GM21723 (cell line): ENCODE results near the gene IL13.

Source experiments
- ATAC-seq: cut with Tn5 transposase; IDR thresholded peaks from one replicate; pipeline ENCODE4 v1.9.1; 2021; ENCODE audit warnings: mild to moderate bottlenecking, moderate library complexity; ENCODE audit not compliant: unreplicated experiment

IL13 gene

DNA sequence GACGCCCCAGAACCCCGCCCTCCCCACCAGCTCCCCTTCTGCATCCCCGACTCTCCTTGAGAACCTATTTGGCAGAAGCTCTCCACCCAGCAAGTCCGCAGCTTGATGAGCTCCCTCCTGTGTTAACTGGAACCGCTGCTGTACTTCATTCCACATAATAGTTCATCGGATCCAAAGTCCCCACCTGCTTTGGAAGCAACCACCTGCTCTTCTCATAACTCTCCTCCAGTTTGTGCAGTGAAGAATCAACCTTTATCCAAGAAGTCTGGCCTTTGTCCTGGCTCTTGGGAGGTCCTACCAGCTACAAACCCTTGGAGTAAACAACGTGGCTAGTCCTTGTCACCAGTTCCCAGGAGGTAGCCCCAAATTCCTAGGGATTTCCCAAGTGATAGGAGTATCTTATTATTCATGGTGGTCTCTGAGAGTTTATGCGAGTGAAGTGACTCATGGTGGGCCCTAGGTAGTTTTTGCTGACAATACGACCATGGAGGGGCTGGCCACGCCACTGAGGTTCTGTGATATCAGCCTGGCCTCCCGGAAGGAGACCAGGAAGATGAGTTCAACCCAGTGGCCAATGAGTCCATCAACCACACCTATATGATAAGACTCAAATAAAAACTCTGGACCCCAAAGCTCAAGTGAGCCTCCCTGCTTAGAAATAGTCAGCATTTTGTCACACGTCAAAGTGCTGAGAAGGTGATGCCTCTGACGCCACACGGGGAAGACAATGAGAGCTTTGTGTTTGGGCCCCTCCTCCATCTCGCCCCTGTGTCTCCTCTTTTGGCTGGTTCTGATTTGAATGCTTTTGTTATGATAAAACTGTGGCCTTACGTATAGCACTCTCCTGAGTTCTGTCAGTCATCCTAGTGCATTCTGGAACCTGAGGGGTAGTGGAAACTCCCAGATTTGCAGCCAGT is 12.3 kb downstream of the IL13 start:
- no peak for ATAC-seq

DNA sequence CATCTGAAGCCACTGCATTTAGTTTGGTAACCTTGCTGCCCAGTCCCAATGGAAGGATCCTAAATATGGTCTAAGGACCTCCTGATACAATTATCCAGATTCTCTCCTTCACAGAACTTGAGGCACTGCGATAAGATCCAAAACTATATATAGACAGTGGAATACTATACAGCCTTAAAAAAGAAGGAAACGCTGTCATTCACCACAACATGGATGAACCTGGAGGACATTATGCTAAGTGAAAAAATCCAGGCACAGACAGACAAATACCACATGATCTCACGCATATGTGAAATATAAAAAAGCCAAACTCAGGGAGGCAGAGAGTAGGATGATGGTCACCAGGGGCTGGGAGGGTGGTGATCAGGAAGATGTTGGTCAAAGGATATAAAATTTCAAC is 13.0 kb downstream of the IL13 start:
- ATAC-seq = no peak

DNA sequence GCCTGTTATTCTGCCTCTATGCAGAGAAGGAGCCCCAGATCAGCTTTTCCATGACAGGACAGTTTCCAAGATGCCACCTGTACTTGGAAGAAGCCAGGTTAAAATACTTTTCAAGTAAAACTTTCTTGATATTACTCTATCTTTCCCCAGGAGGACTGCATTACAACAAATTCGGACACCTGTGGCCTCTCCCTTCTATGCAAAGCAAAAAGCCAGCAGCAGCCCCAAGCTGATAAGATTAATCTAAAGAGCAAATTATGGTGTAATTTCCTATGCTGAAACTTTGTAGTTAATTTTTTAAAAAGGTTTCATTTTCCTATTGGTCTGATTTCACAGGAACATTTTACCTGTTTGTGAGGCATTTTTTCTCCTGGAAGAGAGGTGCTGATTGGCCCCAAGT is 15.5 kb downstream of the IL13 start:
- ATAC-seq = no peak

DNA sequence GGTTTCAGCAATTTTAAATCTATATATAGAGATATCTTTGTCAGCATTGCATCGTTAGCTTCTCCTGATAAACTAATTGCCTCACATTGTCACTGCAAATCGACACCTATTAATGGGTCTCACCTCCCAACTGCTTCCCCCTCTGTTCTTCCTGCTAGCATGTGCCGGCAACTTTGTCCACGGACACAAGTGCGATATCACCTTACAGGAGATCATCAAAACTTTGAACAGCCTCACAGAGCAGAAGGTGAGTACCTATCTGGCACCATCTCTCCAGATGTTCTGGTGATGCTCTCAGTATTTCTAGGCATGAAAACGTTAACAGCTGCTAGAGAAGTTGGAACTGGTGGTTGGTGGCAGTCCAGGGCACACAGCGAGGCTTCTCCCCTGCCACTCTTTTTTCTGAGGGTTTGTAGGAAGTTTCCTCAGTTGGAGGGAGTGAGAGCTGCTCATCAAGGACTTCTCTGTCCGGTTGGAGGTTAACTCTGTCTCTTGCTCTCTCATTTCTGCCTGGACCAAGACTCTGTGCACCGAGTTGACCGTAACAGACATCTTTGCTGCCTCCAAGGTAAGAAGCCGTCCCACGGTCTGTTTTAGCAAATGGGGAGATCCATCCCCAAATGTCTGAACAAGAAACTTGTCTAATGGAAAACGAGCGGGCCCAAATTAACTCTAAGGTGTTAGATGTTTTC is 16.1 kb downstream of the IL13 start, which contains the start of gene IL4:
TSS of gene IL4 (plus strand) at position 51 of the 692 bp plus-strand sequence. CDS start at position 113, 62 bp downstream.
- ATAC-seq = no peak

DNA sequence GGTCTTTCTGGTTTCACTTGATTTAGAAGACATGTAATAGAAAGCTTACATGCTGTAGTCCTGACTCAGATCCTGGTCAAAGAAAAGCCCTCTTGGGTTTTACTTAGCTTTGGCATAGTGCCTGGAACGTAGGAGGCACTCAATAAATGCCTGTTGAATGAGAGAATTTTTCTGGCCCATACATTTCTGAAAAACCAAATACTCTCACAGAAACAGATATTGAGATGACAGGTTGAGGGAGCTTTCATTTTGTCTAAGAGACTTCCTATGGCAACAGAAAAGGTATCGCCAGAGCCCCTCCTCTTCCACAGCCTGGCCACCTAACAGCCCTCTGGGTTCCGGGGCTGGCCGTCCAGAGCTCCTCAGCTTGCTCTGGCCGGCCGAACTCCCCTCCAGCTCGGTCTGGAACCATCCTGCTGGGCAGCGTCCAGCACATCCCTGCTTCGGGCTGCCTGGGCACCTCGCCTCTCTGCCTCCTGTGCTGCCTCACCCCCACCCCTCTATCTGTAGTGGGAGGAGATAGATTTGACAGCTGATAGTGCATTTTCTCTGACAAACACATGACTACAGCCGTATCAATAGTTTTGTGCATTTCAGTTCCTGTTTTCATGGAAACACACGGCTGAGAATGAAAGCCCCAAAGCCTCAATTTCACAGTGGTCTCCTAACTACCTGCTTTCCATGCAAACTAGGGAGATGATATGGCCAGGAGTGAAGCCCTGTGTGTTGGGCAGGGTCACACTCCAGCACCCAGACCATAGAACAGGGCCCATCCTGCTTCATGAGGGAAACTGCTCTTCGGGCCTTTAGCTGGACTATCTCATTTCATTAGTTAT is 16.9 kb downstream of the IL13 start:
- peak; percentile 81 for ATAC-seq

DNA sequence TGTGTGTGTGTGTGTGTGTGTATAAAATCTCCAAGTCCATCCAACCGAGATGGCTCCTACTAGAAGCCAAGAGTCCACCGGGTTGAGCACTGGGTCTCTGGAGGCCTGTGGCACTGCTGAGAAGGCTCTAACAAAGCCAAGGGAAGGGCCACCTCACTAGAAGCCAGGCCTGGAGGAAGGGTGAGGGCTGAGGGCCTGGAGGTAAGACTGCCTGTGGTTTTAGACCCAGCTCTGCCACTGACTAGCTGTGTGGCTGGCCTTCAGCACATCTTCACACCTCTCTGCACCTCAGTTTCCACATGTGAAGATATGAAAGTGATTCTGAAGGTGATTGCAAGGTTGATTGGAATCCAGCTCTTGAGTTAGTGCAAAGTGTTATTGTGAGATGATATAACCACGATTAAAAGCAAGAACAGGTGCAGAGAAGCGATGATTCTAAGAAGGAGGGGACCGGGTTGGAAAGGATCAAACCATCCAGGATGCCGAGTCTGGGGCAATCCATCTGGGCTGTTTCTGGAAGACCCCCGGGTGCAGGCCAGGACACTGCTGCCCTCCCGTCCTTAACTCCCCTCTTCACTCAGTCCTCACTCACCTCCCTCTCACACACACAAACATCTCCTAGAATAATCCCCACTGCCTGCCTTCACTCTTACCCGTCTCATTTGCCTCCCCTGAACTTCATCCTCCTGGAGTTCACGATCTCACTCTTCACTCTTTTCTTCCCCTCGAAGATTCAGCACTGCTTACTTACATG is 18.1 kb downstream of the IL13 start:
- ATAC-seq = no peak

DNA sequence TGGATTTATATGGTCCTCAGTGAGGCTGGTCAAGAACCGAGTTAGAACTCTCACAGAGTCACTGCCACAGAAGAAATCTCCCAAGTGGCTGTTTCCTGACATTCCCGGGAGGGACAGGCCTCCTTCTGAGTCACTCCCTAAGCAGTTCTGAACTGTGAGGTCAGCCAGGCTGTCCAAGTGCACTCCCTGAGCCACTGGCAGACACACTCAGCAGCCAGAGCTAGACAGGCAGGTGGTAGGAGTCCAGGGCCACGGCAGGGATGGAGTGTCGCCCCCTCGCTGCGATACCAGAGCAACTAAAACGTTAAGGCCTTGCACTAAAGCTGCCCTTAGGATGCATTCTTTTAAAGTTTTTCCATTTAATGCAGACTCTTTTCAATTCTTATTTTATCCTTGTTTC is 19.2 kb downstream of the IL13 start:
- ATAC-seq = no peak

DNA sequence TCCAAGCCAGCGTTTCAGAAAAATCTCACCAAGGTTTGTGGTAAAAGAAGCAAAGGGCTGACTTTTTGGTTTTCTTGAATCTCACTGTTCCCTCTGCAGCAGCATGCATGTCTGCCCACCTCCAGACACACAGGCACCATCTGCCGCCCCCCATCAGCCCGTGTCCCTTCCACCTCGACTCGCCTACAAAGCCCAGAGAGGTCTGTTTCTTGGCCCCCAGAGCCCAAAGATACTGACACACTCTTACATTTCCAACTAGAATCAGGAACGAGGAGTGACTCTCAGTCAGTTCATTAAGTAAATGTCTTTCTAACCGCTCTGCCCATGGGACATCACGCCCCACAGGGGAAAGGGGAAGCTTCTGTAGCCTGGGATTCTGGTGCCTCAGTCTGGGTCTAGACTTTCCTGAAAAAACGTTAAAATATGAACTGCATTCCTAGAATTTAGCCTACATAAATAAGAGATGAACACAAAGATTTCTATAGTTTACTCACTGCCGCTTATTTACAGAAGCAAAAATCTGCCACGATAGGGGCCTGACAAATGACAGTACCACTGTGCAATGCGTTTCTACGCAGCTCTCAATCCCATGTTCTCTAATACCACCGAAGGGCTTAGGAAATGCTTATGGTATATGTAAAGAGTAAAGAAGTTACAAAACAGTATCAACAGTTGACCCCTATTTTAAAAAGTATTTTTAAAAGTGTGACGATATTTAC is 19.9 kb downstream of the IL13 start:
- ATAC-seq = no peak

DNA sequence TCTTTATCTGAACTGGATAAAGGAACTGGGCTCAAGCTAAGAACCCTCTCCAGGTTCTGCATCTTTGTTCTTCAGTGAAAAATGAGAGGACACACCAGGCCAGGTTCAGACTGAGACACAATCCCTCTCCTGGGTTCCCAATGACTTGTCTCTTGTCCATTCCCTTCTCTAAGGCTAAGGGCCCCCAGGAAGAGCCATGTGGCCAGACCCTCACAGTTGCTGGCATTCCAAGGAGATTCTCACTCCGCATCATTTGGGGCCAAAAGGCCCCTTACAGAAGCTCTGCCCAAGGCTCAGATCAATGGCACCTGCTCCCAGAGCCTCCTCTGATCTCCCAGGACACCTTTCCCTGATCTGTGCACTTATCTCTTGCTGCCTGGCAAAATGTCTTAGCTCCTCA is 20.8 kb downstream of the IL13 start:
- ATAC-seq = no peak

DNA sequence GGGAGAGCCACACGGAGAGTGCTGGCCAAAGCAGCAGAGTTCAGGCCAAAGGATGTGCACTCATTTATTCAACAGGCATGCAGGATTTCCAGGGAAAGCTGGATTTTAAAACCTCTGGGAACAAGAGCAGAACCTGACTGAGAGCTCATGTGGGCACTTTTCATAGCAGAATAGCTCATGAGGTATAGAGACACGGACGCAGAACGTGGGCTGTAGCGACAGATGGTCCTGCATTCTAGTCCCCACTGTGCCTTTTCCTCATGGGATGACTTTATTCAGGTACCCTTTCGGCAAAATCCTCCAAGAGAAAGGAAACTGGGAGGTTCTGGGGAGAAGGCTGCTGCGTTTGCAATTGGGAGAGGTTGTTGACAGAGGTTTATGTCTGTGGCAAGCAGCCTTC is 21.2 kb downstream of the IL13 start:
- ATAC-seq = no peak

DNA sequence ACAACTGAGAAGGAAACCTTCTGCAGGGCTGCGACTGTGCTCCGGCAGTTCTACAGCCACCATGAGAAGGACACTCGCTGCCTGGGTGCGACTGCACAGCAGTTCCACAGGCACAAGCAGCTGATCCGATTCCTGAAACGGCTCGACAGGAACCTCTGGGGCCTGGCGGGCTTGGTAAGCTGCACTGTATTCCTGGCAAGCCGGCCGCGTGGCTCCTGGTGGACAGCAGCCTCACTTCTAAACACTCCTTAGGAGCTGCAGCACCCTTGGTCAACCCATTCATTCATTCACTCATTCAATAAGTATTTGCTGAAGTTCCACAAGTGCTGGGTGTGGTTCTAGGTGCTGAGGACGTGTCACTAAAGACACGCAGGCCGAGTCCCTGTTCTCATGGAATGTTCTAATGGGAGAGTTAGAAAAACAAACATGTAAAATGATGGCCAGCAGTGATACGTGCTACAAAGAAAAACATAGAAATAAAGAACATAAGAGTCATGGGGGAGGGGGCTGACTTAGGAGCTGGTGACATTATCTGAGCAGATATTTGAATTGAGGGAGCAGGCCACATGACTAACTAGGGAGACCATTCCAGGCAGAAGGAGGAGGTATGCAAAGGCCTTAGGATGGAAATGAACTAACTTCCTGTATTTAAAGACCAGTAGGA is 21.9 kb downstream of the IL13 start:
- no peak for ATAC-seq

DNA sequence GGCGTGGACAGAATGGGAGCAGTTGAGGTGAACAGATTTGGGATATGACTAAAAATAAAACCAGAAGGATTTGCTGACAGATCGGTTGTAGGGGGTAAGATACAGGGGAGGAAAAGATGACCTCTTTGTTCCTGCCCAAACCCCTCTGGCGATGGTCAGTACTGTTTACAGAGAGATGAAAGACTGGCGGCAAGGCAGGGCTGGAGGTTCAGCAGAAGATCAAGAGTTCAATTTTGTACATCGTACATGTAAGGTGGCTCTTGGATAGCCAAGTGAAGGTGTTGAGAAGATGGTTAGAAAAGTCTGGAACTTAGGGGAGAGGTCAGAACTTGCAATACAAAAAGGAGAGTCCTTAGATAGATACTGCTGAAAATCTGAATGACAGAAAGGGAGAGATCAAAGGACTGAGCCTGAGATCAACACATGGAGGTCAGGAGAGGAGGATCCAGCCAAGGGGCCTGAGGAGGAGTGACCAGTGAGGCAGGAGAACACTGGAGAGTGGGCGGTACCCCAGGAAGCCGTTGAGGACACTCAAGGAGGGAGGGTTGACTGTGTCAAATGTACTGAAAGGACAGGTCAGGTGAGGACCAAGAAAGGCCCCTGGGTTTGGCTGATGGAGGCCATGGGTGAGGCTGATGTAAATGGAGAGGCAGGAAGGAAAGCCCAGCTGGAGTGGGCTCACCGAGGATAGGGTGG is 23.0 kb downstream of the IL13 start:
- no peak for ATAC-seq

DNA sequence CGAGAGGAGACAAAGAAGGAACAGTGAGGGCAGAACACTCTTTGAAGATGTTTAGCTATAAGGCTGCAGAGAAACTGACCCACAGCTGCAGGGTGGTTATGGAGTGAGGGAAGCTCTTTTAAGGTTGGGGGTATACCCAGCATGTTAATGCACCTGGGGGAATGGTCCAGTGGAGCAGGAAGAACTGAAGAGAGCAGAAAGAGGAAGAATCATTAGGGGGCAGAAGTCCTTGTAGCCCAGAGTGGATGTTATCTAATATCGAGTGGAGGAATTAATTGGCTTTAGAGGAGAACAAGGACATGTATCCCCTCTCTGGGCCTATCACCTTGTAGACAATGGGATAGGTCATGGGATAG is 23.5 kb downstream of the IL13 start:
- ATAC-seq = no peak

DNA sequence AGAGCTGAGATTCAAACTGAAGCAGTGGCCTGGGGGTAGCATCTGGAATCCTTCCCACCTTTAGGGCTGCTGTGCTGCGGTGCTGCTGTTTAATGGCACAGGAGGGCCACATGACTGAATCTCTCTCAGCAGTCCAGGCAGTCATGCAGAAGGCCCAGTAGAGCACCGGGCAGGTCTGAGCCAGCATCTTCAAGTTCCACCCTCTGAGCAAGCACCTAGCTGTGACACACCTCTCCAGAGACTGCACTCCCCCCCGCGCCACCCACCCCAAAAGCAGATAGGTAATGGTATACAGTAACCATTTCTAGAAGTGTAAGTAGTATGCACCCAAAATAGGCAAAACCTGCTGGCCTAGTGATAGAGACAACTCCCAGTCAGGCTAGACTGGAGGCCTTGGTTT is 24.0 kb downstream of the IL13 start:
- ATAC-seq = no peak

DNA sequence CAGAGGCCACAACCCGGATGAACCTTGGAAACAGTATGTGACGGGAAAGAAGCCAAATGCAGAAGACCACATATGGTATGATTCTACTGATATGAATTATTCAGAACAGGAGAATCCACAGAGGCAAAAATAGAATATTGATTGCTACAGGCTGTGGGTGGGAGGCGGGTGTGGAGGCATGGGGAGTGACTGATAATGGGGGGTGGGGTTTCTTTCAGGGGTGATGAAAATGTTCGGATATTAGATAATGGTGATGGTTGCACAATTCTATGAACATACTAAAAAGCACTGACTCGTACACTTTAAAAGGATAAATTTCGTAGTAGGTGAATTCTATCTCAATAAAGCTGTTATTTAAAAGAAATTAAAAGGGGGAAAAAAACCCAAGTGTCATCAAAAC is 26.5 kb downstream of the IL13 start:
- ATAC-seq = no peak

DNA sequence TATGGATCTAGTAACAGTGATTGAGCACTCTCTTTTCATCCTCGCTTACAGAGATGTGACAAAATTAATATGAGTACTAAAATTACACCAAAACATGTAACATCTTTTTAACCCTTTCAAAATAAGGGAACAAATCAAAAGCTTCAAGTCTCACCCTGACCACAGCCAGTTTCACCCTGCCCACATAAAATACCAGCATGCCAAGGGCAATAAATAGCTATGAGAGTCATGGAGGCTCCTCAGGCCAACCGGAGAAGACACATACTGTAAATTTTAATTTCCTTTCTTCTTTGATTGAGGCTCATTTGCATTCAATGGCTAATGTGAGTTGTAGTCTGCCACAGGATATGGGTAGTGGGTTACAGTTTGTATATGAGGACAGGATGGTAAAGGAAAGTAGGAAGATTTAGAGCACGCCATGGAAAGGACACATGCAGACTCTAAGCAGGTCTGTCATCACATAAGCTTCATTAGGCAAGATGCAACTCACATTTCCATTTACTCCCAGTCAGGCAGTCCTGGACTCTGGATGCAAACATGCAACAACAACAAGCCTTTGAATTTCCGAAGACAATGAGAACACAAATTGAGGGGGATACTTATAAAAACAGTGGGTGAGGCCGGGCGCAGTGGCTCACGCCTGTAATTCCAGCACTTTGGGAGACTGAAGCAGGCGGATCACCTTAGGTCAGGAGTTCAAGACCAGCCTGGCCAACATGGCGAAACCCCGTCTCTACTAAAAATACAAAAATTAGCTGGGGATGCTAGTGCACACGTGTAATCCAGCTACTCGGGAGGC is 27.1 kb downstream of the IL13 start:
- no peak for ATAC-seq

DNA sequence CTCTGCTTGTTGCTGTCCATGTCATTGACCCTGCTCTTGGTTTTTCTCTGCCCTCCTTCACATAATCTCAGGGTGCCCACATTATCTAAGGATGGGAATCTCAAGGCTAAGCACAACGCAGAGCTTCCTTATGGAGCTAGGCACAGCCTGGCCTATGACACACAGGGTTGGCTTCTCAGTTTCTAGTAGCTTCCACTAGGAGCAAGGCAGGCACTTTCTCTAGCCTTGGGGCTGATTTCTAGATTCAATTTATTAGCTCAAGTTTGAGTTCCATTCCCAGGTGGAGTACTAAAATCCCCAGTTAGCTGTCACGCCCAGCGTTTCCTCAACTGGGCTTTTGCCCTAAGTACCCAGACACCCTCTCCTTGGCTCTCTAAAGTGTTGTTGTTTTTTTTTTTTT is 28.2 kb downstream of the IL13 start:
- no peak for ATAC-seq

DNA sequence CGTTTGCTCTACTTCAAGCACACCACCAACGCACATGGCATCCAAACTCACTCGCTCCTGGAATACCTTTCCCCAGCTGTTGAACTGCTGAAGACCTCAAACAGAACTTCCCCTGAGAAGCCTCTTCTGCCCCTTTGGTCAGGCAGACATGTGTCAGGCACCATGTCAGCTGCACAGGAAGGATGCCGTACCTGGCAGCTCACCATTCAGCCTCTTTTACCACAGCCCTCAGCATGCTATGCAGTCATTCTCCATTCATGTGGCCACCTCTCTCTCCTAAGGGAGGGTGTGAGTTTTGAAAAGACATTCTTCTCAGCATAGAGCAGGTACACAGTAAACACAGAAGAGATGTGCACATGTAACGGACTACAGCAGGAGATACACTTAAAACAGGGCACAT is 30.0 kb downstream of the IL13 start:
- no peak for ATAC-seq
